Neural cell (in vitro differentiated cells): ENCODE measurements around the gene ATP5F1D.

Experiments used
- EZH2 ChIP-seq: fragments of 200-600, 300-800 bp; shearing (Covaris generic), sonication (generic); IDR thresholded peaks from 2 replicates; pipeline ENCODE4 v1.6.1; 2014; ENCODE audit warnings: antibody characterized with exemption, low read length, borderline replicate concordance, mild to moderate bottlenecking; ENCODE audit not compliant: insufficient read depth, poor library complexity, severe bottlenecking
- POLR2AphosphoS5 ChIP-seq: IDR thresholded peaks from 2 replicates; pipeline ENCODE4 v1.6.1; 2012
- RAD21 ChIP-seq: fragments of 450-650 bp; conservative IDR thresholded peaks from 2 replicates; pipeline ENCODE4 v1.6.1; 2014; ENCODE audit warnings: antibody characterized with exemption, mild to moderate bottlenecking, moderate library complexity
- SMC3 ChIP-seq: fragments of 450-650 bp; conservative IDR thresholded peaks from 2 replicates; pipeline ENCODE4 v1.6.1; 2014; ENCODE audit warnings: antibody characterized with exemption, mild to moderate bottlenecking, moderate library complexity; ENCODE audit not compliant: poor library complexity
- TAF1 ChIP-seq: IDR thresholded peaks from 2 replicates; pipeline ENCODE4 v1.6.1; 2012; ENCODE audit warnings: low read depth
- TF ChIP-seq, protein P1 (sequence below): fragments of 450-650 bp; IDR thresholded peaks from 2 replicates; pipeline ENCODE4 v1.5.1; 2014; ENCODE audit warnings: antibody characterized with exemption, mild to moderate bottlenecking, moderate library complexity; ENCODE audit not compliant: poor library complexity, severe bottlenecking

GRCh38 chr19:1282588-1283206, 41.1 kb downstream of the ATP5F1D start:
- TF ChIP-seq, protein P1, sequence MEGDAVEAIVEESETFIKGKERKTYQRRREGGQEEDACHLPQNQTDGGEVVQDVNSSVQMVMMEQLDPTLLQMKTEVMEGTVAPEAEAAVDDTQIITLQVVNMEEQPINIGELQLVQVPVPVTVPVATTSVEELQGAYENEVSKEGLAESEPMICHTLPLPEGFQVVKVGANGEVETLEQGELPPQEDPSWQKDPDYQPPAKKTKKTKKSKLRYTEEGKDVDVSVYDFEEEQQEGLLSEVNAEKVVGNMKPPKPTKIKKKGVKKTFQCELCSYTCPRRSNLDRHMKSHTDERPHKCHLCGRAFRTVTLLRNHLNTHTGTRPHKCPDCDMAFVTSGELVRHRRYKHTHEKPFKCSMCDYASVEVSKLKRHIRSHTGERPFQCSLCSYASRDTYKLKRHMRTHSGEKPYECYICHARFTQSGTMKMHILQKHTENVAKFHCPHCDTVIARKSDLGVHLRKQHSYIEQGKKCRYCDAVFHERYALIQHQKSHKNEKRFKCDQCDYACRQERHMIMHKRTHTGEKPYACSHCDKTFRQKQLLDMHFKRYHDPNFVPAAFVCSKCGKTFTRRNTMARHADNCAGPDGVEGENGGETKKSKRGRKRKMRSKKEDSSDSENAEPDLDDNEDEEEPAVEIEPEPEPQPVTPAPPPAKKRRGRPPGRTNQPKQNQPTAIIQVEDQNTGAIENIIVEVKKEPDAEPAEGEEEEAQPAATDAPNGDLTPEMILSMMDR, result no peak
- TF ChIP-seq EZH2 (no peak), POLR2AphosphoS5 (no peak), RAD21 (no peak), SMC3 (no peak), TAF1 (no peak)
